HepG2 (cell line): ENCODE results near the gene RPS6KA2.

Experiments
- HIVEP1 ChIP-seq: sonication (generic); formaldehyde crosslinking; IDR thresholded peaks from 2 replicates; pipeline ENCODE4 v1.4.0; 2020; ENCODE audit warnings: mild to moderate bottlenecking, missing genetic modification reagents
- NBN ChIP-seq: fragments of 450-650 bp; conservative IDR thresholded peaks from 2 replicates; pipeline ENCODE4 v1.6.1; 2017
- POLR2AphosphoS5 ChIP-seq: IDR thresholded peaks from 2 replicates; pipeline ENCODE4 v1.6.1; 2012; ENCODE audit warnings: low read depth, low read length
- TAF15 ChIP-seq: fragments of 200-400 bp; formaldehyde crosslinking; IDR thresholded peaks from one replicate; pipeline ENCODE4 v1.6.1; 2018; ENCODE audit warnings: mild to moderate bottlenecking, low read depth, low read length; ENCODE audit not compliant: poor library complexity, severe bottlenecking
- ZNF264 ChIP-seq: sonication (generic); formaldehyde crosslinking; IDR thresholded peaks from 2 replicates; pipeline ENCODE4 v1.4.0; 2020; ENCODE audit warnings: missing genetic modification reagents
- TF ChIP-seq, protein P1 (sequence below): sonication (generic); formaldehyde crosslinking; IDR thresholded peaks from 2 replicates; pipeline ENCODE4 v1.4.0; 2020; ENCODE audit warnings: mild to moderate bottlenecking, missing genetic modification reagents
- TF ChIP-seq, protein P2 (sequence below): sonication (generic); formaldehyde crosslinking; IDR thresholded peaks from 2 replicates; pipeline ENCODE4 v1.5.0; 2020; ENCODE audit warnings: mild to moderate bottlenecking, missing genetic modification reagents, moderate library complexity

DNA sequence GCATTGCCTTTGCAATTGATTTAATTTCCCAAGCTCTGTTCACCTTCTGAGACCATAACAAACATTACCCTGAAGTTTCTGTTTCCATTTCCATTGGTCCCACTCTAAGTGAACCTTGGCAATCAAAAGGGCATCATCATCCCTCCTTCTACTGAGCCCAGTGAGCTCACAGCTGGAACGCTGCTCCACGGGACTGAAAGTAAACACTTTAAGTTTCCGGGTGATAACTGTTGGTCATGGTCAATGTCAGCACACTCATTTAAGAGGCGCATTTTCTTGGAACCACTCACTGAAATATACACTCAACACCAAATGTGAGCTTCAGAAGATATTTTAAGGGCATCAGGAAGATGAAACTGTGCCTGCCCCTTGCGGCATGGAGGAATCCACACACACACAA lies 37.1 kb upstream of the RPS6KA2 start:
- TF ChIP-seq TAF15 (no peak), NBN (no peak), ZNF264 (CRISPR knock-in tag) (no peak), POLR2AphosphoS5 (no peak), HIVEP1 (CRISPR knock-in tag) (no peak)
- TF ChIP-seq, protein P1, sequence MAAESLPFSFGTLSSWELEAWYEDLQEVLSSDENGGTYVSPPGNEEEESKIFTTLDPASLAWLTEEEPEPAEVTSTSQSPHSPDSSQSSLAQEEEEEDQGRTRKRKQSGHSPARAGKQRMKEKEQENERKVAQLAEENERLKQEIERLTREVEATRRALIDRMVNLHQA, result no peak
- TF ChIP-seq, protein P2, sequence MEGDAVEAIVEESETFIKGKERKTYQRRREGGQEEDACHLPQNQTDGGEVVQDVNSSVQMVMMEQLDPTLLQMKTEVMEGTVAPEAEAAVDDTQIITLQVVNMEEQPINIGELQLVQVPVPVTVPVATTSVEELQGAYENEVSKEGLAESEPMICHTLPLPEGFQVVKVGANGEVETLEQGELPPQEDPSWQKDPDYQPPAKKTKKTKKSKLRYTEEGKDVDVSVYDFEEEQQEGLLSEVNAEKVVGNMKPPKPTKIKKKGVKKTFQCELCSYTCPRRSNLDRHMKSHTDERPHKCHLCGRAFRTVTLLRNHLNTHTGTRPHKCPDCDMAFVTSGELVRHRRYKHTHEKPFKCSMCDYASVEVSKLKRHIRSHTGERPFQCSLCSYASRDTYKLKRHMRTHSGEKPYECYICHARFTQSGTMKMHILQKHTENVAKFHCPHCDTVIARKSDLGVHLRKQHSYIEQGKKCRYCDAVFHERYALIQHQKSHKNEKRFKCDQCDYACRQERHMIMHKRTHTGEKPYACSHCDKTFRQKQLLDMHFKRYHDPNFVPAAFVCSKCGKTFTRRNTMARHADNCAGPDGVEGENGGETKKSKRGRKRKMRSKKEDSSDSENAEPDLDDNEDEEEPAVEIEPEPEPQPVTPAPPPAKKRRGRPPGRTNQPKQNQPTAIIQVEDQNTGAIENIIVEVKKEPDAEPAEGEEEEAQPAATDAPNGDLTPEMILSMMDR (CRISPR knock-in tag), result no peak
